Skeletal muscle satellite cell (primary cell): ENCODE data around the gene TRIP12.
"Not testable (repeated sequence)": the region's sequence is repeated elsewhere in the genome, so short reads cannot be mapped to it uniquely, and the experiment has no call there.

Experiments used
- H3K27me3 ChIP-seq: 2 replicates; pipeline ENCODE4 v1.7.0; 2013; ENCODE audit warnings: low read length; ENCODE audit not compliant: control insufficient read depth, insufficient read depth
- H3K36me3 ChIP-seq: 2 replicates; pipeline ENCODE4 v1.7.0; 2013; ENCODE audit warnings: mild to moderate bottlenecking, control low read depth, low read length; ENCODE audit not compliant: insufficient read depth
- H3K4me1 ChIP-seq: 2 replicates; pipeline ENCODE4 v1.7.0; 2013; ENCODE audit warnings: low read length; ENCODE audit not compliant: control insufficient read depth, insufficient read depth
- H3K4me2 ChIP-seq: 2 replicates; pipeline ENCODE4 v1.7.0; 2013; ENCODE audit warnings: mild to moderate bottlenecking, low read length
- H3K4me3 ChIP-seq: 2 replicates; pipeline ENCODE4 v1.7.0; 2013; ENCODE audit warnings: low read length
- H3K9ac ChIP-seq: 2 replicates; pipeline ENCODE4 v1.7.0; 2013; ENCODE audit warnings: mild to moderate bottlenecking, low read depth, low read length, moderate library complexity
- H3K9me3 ChIP-seq: replicated peaks from 2 replicates; pipeline ENCODE4 v1.7.0; 2013; ENCODE audit warnings: mild to moderate bottlenecking, control low read depth, low read length

The TRIP12 gene

DNA sequence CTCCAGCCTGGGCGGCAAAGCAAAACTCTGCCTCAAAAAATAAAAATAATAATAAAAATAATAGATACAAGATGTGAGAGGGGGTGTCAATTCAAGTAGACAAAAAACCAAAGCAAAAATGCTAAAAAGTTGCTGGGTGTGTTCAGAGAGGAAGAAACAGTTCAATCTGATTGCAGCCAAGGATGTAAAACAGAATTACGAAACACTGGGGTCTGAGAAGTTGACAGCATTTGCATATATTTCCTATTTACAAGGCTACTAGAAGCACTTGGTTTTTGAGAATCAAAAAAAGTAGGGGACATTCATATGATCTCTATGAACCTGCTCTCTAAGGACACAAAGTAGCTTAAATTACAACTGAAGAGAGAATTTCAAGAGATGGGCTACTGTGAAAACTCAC lies 7.6 kb downstream of the TRIP12 start:
- Histone ChIP-seq H3K4me2 (no peak overlapping the region), H3K9me3 (no peaks in the 10 kb centered on the region), H3K27me3 (no peaks in the 10 kb centered on the region), H3K9ac (no peak overlapping the region), H3K4me3 (no peak overlapping the region), H3K36me3 (peaks cover 30% of the 10 kb centered on the region), H3K4me1 (peaks cover 13% of the 10 kb centered on the region)

DNA sequence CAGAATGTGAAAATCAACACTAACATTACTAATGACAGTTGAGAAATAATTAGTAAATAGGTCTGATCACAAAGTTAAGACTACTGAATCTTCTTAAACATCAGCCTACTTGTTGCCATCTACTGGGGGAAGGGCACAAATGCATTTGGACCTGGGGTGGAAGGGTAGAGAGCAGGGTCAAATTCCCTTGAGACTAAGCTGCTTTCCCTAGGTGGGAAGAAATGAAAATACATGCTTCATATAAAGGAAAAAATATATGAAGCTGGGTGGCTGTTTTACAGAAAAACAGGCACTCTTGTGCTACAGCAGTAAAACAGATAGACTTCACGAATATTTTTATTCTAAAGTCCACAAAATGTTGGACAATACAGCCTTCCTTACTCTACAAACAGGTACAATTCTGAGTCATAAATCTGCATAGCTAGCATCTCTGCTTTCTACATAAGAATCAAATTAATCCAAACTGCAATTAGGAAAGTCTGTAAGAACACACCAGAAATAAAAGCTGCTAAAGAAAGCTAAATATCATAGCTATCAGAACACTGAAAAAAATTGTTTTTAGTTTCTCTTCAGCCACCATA lies 10.9 kb downstream of the TRIP12 start:
- no peak overlapping the region for H3K9ac ChIP-seq
- H3K9me3 ChIP-seq, result no peaks in the 10 kb centered on the region
- H3K4me2 ChIP-seq, result no peak overlapping the region
- H3K27me3 ChIP-seq, result no peaks in the 10 kb centered on the region
- peaks cover 18% of the 10 kb centered on the region for H3K36me3 ChIP-seq
- peaks cover 14% of the 10 kb centered on the region for H3K4me1 ChIP-seq
- no peak overlapping the region for H3K4me3 ChIP-seq

DNA sequence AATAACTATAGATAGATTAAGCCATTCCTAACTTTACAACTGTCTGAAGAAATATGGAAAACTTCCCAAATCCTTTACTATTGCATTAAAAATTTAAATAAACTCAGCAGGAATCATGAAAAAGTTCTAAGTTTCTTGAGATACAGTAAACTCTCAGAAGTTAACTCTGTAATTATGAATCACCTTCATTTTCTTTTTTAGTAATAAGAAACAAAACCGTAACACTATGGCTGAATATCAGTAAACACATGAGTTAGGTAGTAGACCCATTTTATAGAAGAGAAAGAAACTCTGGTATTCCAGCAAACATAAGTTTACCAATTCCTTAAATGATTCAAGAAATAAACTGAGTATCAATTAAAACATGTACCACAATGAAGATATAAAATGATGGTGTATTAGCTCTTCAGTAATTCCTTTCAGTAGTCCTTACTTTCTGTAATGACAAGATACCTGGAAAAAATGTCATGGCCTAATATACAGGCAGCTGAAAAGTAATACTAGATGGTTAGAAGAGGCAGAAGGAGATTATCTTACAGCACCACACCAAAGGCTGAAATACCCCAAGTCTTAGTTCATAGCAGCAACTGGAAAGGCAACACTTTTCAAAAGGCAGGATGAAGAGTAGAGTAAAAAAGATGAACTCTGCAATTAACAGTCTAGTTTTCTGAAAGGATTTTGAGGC lies 11.5 kb downstream of the TRIP12 start:
- Histone ChIP-seq H3K4me2 (no peak overlapping the region), H3K4me1 (peaks cover 14% of the 10 kb centered on the region), H3K4me3 (no peak overlapping the region), H3K36me3 (peaks cover 20% of the 10 kb centered on the region), H3K9ac (no peak overlapping the region), H3K9me3 (no peaks in the 10 kb centered on the region), H3K27me3 (no peaks in the 10 kb centered on the region)

DNA sequence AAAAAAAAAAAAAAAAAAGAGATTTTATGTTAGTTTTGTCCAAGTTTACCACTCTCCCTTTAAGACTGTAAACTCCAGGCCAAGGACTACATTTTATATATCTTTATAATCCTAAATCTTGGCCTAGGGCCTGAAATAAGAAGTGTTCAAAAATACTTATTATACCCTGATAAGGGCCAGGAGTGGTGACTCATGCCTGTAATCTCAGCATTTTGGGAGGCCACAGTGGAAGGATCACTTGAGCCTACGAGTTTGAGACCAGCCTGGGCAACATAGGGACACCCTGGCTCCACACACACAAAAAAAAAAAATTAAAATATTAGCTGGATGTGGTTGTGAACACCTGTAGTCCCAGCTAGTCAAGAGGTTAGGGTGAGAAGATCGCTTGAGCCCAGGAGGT lies 12.7 kb downstream of the TRIP12 start:
- Histone ChIP-seq H3K4me3 (no peak overlapping the region), H3K27me3 (no peaks in the 10 kb centered on the region), H3K4me2 (no peak overlapping the region), H3K4me1 (peaks cover 14% of the 10 kb centered on the region), H3K9ac (no peak overlapping the region), H3K9me3 (no peaks in the 10 kb centered on the region), H3K36me3 (peaks cover 22% of the 10 kb centered on the region)

DNA sequence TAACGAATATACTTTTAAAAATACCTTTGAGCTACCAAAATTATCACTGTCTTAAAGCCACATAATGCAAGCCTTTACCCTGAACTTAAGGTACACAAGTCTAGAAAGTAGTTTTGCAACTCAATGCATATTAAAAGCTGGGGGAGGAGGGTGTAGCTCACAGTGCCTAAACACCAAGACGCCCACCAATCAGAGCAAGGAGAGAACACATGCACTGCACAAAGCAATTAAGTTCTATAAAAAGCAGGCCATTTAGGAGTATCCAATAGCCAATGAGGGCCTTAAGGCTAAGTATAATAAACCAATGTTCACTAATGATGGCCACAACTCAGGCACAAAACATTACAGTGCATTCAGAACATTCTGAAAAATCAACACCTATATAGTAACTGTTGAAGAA lies 16.2 kb downstream of the TRIP12 start:
- Histone ChIP-seq H3K27me3 (no peaks in the 10 kb centered on the region), H3K4me1 (peaks cover 19% of the 10 kb centered on the region), H3K4me2 (no peak overlapping the region), H3K9ac (no peak overlapping the region), H3K9me3 (no peaks in the 10 kb centered on the region), H3K36me3 (peaks cover 32% of the 10 kb centered on the region), H3K4me3 (no peak overlapping the region)

DNA sequence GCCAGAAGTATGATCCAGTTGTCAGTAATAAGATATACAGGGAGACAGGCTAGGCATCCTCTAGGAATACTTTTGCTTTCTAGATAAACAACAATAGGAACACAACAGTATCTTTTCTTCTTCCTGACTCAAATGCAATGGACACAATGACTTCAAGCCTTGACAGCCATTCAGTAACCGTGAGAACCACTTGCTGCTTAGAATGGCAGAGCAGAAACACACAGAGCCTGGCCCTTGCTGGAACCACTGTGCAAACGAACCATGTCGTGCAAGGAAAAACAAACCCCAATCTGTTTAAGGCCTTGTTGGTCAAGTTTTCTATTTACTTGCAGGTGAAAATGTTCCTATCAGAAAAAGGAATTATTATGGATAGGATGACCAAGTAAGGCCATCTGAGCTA lies 18.8 kb downstream of the TRIP12 start:
- Histone ChIP-seq H3K9me3 (no peaks in the 10 kb centered on the region), H3K4me1 (peaks cover 11% of the 10 kb centered on the region), H3K36me3 (peaks cover 38% of the 10 kb centered on the region), H3K4me2 (no peak overlapping the region), H3K9ac (no peak overlapping the region), H3K27me3 (no peaks in the 10 kb centered on the region), H3K4me3 (no peak overlapping the region)

DNA sequence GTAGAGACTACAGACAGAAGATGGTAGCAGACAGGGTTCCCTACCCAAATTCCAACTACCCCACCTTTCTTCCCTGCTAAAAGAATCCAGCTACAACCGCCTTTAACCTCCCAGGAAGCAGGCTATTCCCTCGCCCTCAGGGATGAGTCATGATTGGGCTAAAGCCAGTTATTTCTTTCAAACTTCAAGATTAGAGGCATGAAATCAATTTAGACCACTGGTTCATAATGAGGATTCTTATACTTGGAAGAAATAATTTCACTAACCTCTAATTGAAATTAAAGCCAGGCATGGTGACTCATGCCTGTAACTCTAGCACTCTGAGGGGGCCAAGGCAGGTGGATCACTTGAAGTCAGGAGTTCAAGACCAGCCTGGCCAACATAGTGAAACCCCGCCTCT lies 20.0 kb downstream of the TRIP12 start:
- H3K36me3 ChIP-seq, result peaks cover 32% of the 10 kb centered on the region
- H3K4me3 ChIP-seq, result no peak overlapping the region
- H3K9ac ChIP-seq, result peak overlapping the region; percentile 21
- no peaks in the 10 kb centered on the region for H3K27me3 ChIP-seq
- peaks cover 11% of the 10 kb centered on the region for H3K4me1 ChIP-seq
- H3K9me3 ChIP-seq, result no peaks in the 10 kb centered on the region
- peak overlapping the region; percentile 22 for H3K4me2 ChIP-seq

DNA sequence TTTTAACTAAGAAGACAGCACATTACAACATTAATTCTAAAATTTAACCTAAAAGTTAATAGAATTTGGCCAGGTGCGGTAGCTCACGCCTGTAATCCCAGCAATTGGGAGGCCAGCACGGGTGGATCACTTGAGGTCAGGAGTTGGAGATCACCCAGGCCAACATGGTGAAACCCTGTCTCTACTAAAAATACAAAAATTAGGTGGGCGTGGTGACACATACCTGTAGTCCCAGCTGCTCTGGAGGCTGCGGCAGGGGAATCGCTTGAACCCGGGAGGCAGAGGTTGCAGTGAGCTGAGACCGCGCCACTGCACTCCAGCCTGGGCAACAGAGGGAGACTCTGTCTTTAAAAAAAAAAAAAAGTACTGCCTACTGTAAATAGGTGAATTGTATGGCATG lies 21.3 kb downstream of the TRIP12 start:
- H3K9me3 ChIP-seq, H3K4me3 ChIP-seq, H3K27me3 ChIP-seq, H3K9ac ChIP-seq, H3K4me2 ChIP-seq: not testable (repeated sequence)
- peaks cover 32% of the 10 kb centered on the region for H3K36me3 ChIP-seq
- H3K4me1 ChIP-seq, result peaks cover 11% of the 10 kb centered on the region

DNA sequence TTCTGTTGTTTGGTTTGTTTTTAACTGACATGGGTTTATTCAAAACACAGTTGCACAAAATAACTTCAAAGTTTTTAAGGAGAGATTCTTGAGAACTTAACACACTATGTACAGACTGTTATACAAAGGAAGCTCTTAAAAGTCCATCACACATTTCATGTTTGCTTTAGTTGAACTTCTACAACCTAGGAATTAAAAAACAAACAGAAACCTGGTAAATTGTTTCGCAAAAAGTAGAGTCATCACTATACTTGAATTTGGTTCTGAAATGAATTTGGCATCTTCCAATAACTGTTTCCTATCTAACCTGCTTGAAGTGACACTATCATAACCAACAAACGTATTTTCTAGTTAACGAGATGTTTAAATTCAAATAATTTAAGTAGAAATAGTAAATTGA lies 21.8 kb downstream of the TRIP12 start:
- no peaks in the 10 kb centered on the region for H3K27me3 ChIP-seq

DNA sequence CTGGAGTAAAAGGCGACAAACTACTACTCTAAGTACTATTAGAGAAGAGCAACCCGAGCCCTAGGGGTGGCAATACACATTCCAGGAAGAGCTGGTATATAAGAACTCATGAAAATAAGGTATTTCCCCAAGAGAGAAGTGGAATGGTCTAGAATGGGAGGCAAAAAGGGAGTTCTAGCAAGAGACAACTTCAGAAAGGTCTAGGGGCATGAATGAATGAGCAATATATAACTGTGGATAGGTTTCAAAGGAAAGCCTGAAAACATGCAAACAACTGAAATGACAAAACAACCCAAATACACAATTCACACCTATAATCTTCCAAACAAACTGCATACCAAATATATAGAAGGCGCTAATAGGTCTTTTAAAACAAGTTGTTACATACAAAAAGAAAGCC lies 22.2 kb downstream of the TRIP12 start:
- Histone ChIP-seq H3K27me3 (no peaks in the 10 kb centered on the region), H3K4me3 (no peak overlapping the region), H3K36me3 (peaks cover 28% of the 10 kb centered on the region), H3K9me3 (no peaks in the 10 kb centered on the region), H3K9ac (no peak overlapping the region), H3K4me2 (no peak overlapping the region), H3K4me1 (peaks cover 11% of the 10 kb centered on the region)

More for the DNA sequence above, 21.8 kb downstream of the TRIP12 start:
- Histone ChIP-seq H3K36me3 (peaks cover 30% of the 10 kb centered on the region), H3K9me3 (no peaks in the 10 kb centered on the region), H3K9ac (no peak overlapping the region), H3K4me1 (peaks cover 11% of the 10 kb centered on the region), H3K4me3 (no peak overlapping the region), H3K4me2 (no peak overlapping the region)

DNA sequence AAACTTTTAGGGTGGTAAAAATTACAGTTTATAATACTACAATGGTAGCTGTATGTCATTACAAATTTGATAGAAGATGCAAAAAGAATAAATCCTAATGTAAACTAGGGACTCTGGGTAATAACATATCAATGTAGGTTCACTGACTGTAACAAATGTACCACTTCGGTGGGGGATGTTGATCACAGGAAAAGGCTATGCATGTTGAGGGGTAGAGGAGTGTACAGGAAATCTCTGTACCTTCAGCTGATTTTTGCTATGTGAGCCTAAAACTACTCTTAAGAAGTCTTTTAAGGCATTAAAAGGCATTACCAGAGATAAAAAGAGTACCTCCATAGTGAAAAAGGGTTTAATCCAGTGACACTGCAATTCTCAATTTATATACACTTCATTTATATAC lies 25.0 kb downstream of the TRIP12 start:
- peaks cover 22% of the 10 kb centered on the region for H3K36me3 ChIP-seq
- no peak overlapping the region for H3K9ac ChIP-seq
- no peaks in the 10 kb centered on the region for H3K9me3 ChIP-seq
- H3K27me3 ChIP-seq, result no peaks in the 10 kb centered on the region
- no peak overlapping the region for H3K4me3 ChIP-seq
- H3K4me1 ChIP-seq, result peaks cover 7% of the 10 kb centered on the region
- H3K4me2 ChIP-seq, result no peak overlapping the region

DNA sequence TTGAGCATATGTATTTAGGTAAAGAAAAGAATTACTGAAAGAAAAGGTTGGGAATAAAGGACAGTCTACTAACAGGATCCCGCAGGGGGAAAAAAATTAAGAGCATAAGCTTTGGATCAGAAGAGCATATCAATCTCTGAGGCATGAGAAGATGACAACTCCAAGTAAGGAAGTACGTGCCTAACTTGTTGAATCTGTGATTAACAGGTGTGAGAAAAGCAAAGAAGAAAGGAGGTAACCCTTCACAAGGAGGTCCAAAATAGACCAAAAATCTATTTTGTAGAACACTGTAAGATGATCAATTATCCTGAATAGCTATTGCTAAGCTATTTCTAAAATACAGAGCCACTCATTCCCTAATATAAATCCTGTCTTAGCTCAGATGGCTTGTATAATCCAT lies 32.8 kb downstream of the TRIP12 start:
- no peaks in the 10 kb centered on the region for H3K27me3 ChIP-seq
- no peak overlapping the region for H3K9ac ChIP-seq
- peaks cover 12% of the 10 kb centered on the region for H3K36me3 ChIP-seq
- H3K4me1 ChIP-seq, result peaks cover 6% of the 10 kb centered on the region
- no peak overlapping the region for H3K4me3 ChIP-seq
- H3K4me2 ChIP-seq, result no peak overlapping the region
- H3K9me3 ChIP-seq, result no peaks in the 10 kb centered on the region
